Activated CD8-positive, alpha-beta memory T cell treated with anti-CD3 and anti-CD28 coated beads, Interleukin-2, amount 50 U/mL, for 1 hour (primary cell): ENCODE measurements around the gene TIAM1.

ENCODE experiments used
- DNase-seq: peaks from one replicate; pipeline ENCODE4 v3.0.0-alpha.2; 2020; ENCODE audit errors: extremely low read depth

The TIAM1 gene

GRCh38 chr21:31354604-31355443 is 10.8 kb upstream of the TIAM1 start:
- peak; percentile 74 for DNase-seq

- DNase-seq: no peak
These were observed 10.1 kb upstream of the TIAM1 start for GRCh38 chr21:31354122-31354521.

- DNase-seq: no peak
These were observed 8.8 kb upstream of the TIAM1 start for GRCh38 chr21:31352836-31353235.

GRCh38 chr21:31351960-31352359 is 7.9 kb upstream of the TIAM1 start:
- no peak for DNase-seq

GRCh38 chr21:31351438-31351837 is 7.4 kb upstream of the TIAM1 start:
- DNase-seq: no peak

GRCh38 chr21:31349208-31349607 is 5.1 kb upstream of the TIAM1 start:
- DNase-seq: no peak

- no peak for DNase-seq
These were observed 4.1 kb upstream of the TIAM1 start for GRCh38 chr21:31348188-31348587.

- DNase-seq: no peak
These were observed 3.5 kb upstream of the TIAM1 start for GRCh38 chr21:31347435-31348032.

GRCh38 chr21:31346256-31346821 is 2.3 kb upstream of the TIAM1 start:
- no peak for DNase-seq

GRCh38 chr21:31345136-31345535 is 1.1 kb upstream of the TIAM1 start:
- no peak for DNase-seq

GRCh38 chr21:31343030-31343510 is 991 bp downstream of the TIAM1 start:
- no peak for DNase-seq

- DNase-seq: no peak
These were observed 1.7 kb downstream of the TIAM1 start for GRCh38 chr21:31342348-31342747.

- DNase-seq: no peak
These were observed 3.0 kb downstream of the TIAM1 start for GRCh38 chr21:31340942-31341487.

GRCh38 chr21:31340514-31340913 is 3.5 kb downstream of the TIAM1 start:
- no peak for DNase-seq

GRCh38 chr21:31339721-31340120 is 4.3 kb downstream of the TIAM1 start:
- no peak for DNase-seq

GRCh38 chr21:31338908-31339368 is 5.1 kb downstream of the TIAM1 start:
- DNase-seq: no peak

- DNase-seq: no peak
These were observed 5.8 kb downstream of the TIAM1 start for GRCh38 chr21:31337996-31338907.

GRCh38 chr21:31337086-31337485 is 7.0 kb downstream of the TIAM1 start:
- DNase-seq: no peak

- DNase-seq: no peak
These were observed 7.4 kb downstream of the TIAM1 start for GRCh38 chr21:31336739-31337040.

GRCh38 chr21:31335957-31336738 is 7.9 kb downstream of the TIAM1 start:
- no peak for DNase-seq

- DNase-seq: no peak
These were observed 9.4 kb downstream of the TIAM1 start for GRCh38 chr21:31334648-31335121.
